ENCODE data around the gene ANO4.

Gene ANO4

DNA sequence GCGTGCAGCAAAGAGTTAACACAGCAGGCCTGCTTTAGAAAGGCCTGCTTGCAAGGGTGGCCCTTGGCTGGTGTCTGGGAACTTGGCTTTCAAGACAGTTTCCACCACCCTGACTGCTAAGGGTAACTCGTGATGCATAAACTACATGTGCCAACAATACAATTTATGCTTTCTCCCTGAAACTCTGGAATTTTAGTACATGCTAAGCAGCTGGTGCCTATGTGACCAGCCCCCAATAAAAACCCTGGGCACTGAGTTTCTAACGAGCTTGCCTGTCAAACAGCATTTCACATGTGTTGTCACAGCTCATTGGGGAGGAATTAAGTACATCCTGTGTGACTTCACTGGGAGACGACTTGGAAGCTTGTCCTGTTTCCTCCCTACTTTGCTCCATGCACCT is 282.3 kb downstream of the ANO4 start:
- no peaks in the 10 kb centered on the region for H3K36me3 ChIP-seq (ENCODE audit: insufficient read depth, low read length)
- H3F3A ChIP-seq (ENCODE audit: low read depth) = no peaks in the 10 kb centered on the region
- no peaks in the 10 kb centered on the region for H3K27me3 ChIP-seq (ENCODE audit: insufficient read depth, low read length, poor library complexity, severe bottlenecking)
- H3K4me1 ChIP-seq (ENCODE audit: insufficient read depth, low read length, poor library complexity, severe bottlenecking) = no peaks in the 10 kb centered on the region
- no peak overlapping the region for H2AFZ ChIP-seq (ENCODE audit: low read length)
- TF ChIP-seq EZH2phosphoT487 (IDR thresholded peaks at IDR 0.05; ENCODE audit: borderline replicate concordance) = no peak
- H3K79me2 ChIP-seq (ENCODE audit: insufficient read depth, low read length) = no peaks in the 10 kb centered on the region
- no peaks in the 10 kb centered on the region for H3K9me3 ChIP-seq (ENCODE audit: insufficient read depth, low read depth, low read length)
- H4K20me1 ChIP-seq (ENCODE audit: insufficient read depth, low read length, poor library complexity, severe bottlenecking) = no peaks in the 10 kb centered on the region
- H3K9ac ChIP-seq (ENCODE audit: low read depth, low read length, poor library complexity, severe bottlenecking) = no peak overlapping the region
- no peaks in the 10 kb centered on the region for H3K9me2 ChIP-seq (replicated peaks; ENCODE audit: low read depth, low read length)
- H3K4me3 ChIP-seq (ENCODE audit: low read length, poor library complexity, severe bottlenecking) = no peak overlapping the region
- no peak overlapping the region for H3K4me2 ChIP-seq (ENCODE audit: low read depth, low read length, poor library complexity, severe bottlenecking)

DNA sequence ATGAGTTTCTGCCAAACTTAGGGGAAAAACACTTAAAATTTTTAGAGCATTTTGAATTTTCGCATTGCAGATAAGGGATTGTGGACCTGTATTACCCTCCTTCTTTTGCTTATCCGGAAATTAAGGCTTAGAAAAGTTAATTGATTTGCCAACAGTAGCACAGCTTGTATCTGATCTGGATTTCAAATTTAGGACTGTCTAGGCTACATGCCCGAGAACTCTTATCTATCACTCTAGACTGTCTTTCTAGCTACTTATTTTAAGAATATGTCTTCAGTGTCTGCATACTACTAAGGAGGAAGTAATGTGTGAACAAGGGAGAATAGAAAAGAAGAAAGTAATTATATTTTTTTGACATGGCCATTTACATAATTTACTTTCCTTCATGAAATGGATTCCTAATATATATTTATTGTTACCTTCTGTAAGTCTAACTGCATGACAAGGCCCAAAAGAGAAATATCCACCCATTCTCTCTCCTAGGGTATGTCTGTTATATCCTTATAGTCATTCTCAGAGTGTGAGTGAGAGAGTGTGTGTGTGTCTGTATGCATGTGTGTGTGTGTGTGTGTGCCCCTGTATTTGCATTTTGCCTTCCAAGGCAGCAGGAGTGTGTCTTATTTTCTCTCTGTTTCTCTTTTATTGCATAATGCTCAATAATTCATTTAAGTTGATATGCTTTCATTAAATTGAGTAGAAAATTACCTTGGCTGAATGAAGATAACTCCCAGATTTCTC is 283.4 kb downstream of the ANO4 start:
- H3F3A ChIP-seq (ENCODE audit: low read depth) = no peaks in the 10 kb centered on the region
- H3K9ac ChIP-seq (ENCODE audit: low read depth, low read length, poor library complexity, severe bottlenecking) = no peak overlapping the region
- no peak overlapping the region for H3K4me3 ChIP-seq (ENCODE audit: low read length, poor library complexity, severe bottlenecking)
- H3K4me1 ChIP-seq (ENCODE audit: insufficient read depth, low read length, poor library complexity, severe bottlenecking) = no peaks in the 10 kb centered on the region
- no peaks in the 10 kb centered on the region for H3K9me3 ChIP-seq (ENCODE audit: insufficient read depth, low read depth, low read length)
- H3K27me3 ChIP-seq (ENCODE audit: insufficient read depth, low read length, poor library complexity, severe bottlenecking) = no peaks in the 10 kb centered on the region
- TF ChIP-seq, protein P1, sequence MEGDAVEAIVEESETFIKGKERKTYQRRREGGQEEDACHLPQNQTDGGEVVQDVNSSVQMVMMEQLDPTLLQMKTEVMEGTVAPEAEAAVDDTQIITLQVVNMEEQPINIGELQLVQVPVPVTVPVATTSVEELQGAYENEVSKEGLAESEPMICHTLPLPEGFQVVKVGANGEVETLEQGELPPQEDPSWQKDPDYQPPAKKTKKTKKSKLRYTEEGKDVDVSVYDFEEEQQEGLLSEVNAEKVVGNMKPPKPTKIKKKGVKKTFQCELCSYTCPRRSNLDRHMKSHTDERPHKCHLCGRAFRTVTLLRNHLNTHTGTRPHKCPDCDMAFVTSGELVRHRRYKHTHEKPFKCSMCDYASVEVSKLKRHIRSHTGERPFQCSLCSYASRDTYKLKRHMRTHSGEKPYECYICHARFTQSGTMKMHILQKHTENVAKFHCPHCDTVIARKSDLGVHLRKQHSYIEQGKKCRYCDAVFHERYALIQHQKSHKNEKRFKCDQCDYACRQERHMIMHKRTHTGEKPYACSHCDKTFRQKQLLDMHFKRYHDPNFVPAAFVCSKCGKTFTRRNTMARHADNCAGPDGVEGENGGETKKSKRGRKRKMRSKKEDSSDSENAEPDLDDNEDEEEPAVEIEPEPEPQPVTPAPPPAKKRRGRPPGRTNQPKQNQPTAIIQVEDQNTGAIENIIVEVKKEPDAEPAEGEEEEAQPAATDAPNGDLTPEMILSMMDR (conservative IDR thresholded peaks at IDR 0.05; ENCODE audit: low read length) = no peak
- H3K79me2 ChIP-seq (ENCODE audit: insufficient read depth, low read length) = no peaks in the 10 kb centered on the region
- no peaks in the 10 kb centered on the region for H4K20me1 ChIP-seq (ENCODE audit: insufficient read depth, low read length, poor library complexity, severe bottlenecking)
- no peaks in the 10 kb centered on the region for H3K9me2 ChIP-seq (replicated peaks; ENCODE audit: low read depth, low read length)
- no peak overlapping the region for H3K4me2 ChIP-seq (ENCODE audit: low read depth, low read length, poor library complexity, severe bottlenecking)
- no peaks in the 10 kb centered on the region for H3K36me3 ChIP-seq (ENCODE audit: insufficient read depth, low read length)
- no peak overlapping the region for H2AFZ ChIP-seq (ENCODE audit: low read length)

DNA sequence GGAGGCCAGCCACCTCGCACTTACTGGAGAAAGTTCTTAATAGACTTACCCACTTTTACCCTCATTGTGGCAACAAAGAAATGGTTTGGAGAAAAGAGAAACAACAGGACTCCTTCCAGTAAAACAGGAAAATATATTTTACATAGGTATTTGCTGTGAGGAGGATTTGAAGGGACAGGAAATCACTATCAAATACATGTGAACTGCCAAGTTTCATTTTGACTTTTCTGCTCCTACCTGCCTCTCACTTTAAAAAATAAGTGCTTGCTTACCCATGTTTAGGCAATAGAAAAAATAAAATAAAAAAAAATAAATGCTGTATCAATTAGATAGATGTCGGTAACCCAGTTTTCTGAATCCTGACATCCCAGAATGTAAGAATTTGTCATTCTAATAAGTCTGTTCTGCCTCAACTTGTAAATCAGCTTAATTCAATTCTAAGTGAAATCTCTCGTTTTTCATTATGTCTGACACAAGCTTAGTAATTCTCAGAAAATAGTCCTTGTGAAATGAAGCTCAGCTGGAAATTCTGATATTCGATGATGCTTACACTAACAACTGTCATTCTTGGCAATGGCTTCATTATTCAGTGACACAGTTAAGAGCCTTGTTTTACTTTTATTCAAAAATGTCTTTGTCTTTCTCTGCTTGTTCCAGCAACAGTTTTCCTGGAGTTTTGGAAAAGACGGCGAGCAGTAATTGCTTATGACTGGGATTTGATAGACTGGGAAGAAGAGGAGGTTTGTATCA is 284.1 kb downstream of the ANO4 start:
- Histone ChIP-seq H3K9me2 (replicated peaks; ENCODE audit: low read depth, low read length) (no peaks in the 10 kb centered on the region), H4K20me1 (ENCODE audit: insufficient read depth, low read length, poor library complexity, severe bottlenecking) (no peaks in the 10 kb centered on the region), H3K79me2 (ENCODE audit: insufficient read depth, low read length) (no peaks in the 10 kb centered on the region), H3K4me1 (ENCODE audit: insufficient read depth, low read length, poor library complexity, severe bottlenecking) (no peaks in the 10 kb centered on the region), H3K4me3 (ENCODE audit: low read length, poor library complexity, severe bottlenecking) (no peak overlapping the region), H3K27me3 (ENCODE audit: insufficient read depth, low read length, poor library complexity, severe bottlenecking) (no peaks in the 10 kb centered on the region), H3K36me3 (ENCODE audit: insufficient read depth, low read length) (no peaks in the 10 kb centered on the region), H3K9me3 (ENCODE audit: insufficient read depth, low read depth, low read length) (no peaks in the 10 kb centered on the region), H3F3A (ENCODE audit: low read depth) (no peaks in the 10 kb centered on the region), H3K9ac (ENCODE audit: low read depth, low read length, poor library complexity, severe bottlenecking) (no peak overlapping the region), H2AFZ (ENCODE audit: low read length) (no peak overlapping the region), H3K4me2 (ENCODE audit: low read depth, low read length, poor library complexity, severe bottlenecking) (no peak overlapping the region)
- TF ChIP-seq, protein P1 (conservative IDR thresholded peaks at IDR 0.05; ENCODE audit: low read length) = no peak
- no peak for TF ChIP-seq EZH2phosphoT487 (IDR thresholded peaks at IDR 0.05; ENCODE audit: borderline replicate concordance)
